HG03045 (cell line): ENCODE results near the gene PHLDA2.

Source experiments
- ATAC-seq: cut with Tn5 transposase; IDR thresholded peaks from one replicate; pipeline ENCODE4 v1.9.1; 2021; ENCODE audit warnings: mild to moderate bottlenecking, moderate library complexity; ENCODE audit not compliant: unreplicated experiment

Gene PHLDA2

GRCh38 chr11:2928605-2929530, at the start of gene PHLDA2:
Gene PHLDA2 (minus strand): TSS chr11:2929420. CDS start chr11:2929364, 56 bp downstream.
- no peak for ATAC-seq

- ATAC-seq, result no peak
These were observed 47.9 kb upstream of the PHLDA2 start for GRCh38 chr11:2977113-2977512.

- ATAC-seq, result no peak
These were observed 47.3 kb upstream of the PHLDA2 start for GRCh38 chr11:2976294-2977063.

- ATAC-seq, result no peak
These were observed 46.4 kb upstream of the PHLDA2 start for GRCh38 chr11:2975594-2975993.

- ATAC-seq, result no peak
These were observed 45.1 kb upstream of the PHLDA2 start for GRCh38 chr11:2974272-2974671.

- no peak for ATAC-seq
These were observed 39.2 kb upstream of the PHLDA2 start for GRCh38 chr11:2968341-2968900.

- no peak for ATAC-seq
These were observed 35.6 kb upstream of the PHLDA2 start for GRCh38 chr11:2964782-2965181.

GRCh38 chr11:2963761-2964160, 34.5 kb upstream of the PHLDA2 start:
- no peak for ATAC-seq

GRCh38 chr11:2963112-2963754, 34.0 kb upstream of the PHLDA2 start:
- no peak for ATAC-seq

- no peak for ATAC-seq
These were observed 31.9 kb upstream of the PHLDA2 start for GRCh38 chr11:2961080-2961479.

GRCh38 chr11:2960139-2960538, 30.9 kb upstream of the PHLDA2 start:
- ATAC-seq, result no peak

GRCh38 chr11:2958251-2958650, 29.0 kb upstream of the PHLDA2 start:
- no peak for ATAC-seq

- no peak for ATAC-seq
These were observed 26.8 kb upstream of the PHLDA2 start for GRCh38 chr11:2955906-2956476.

- ATAC-seq, result no peak
These were observed 25.0 kb upstream of the PHLDA2 start for GRCh38 chr11:2954263-2954662.

- ATAC-seq, result no peak
These were observed 23.1 kb upstream of the PHLDA2 start for GRCh38 chr11:2952290-2952689.

GRCh38 chr11:2951231-2952110, 22.3 kb upstream of the PHLDA2 start:
- no peak for ATAC-seq

- no peak for ATAC-seq
These were observed 21.6 kb upstream of the PHLDA2 start for GRCh38 chr11:2950825-2951224.

- no peak for ATAC-seq
These were observed 20.7 kb upstream of the PHLDA2 start for GRCh38 chr11:2949920-2950319.

GRCh38 chr11:2947744-2948143, 18.5 kb upstream of the PHLDA2 start:
- no peak for ATAC-seq

GRCh38 chr11:2945757-2946287, 16.6 kb upstream of the PHLDA2 start:
- ATAC-seq, result no peak
